Spleen (tissue), 11 donors: ENCODE results near the gene CSMD2. TPM values are rescaled to one million over a fixed set of nuclear protein-coding genes. Genes with fewer than 3 reads are reported as not detected.
A peak's percentile ranks its signal among the peaks of the same experiment; 100 is the strongest.

Source experiments
- DNase-seq: peaks from one replicate; pipeline ENCODE4 v3.0.0-alpha.2; 2020
- H3K27ac ChIP-seq, 8 donors: fragments of 200-600 bp; sonication (generic) in 7 of 8; 1 replicate in 4 of 8; 2 replicates in 4 of 8; pipeline versions ENCODE4 v1.5.0 to v1.8.0; 2016 to 2021; ENCODE audit warnings: inconsistent platforms in 4 of 8, mild to moderate bottlenecking in 4 of 8, moderate library complexity in 1 of 8
- H3K27me3 ChIP-seq, 7 donors: fragments of 200-600 bp; sonication (generic) in 6 of 7; replicated peaks in 1 of 7; 1 replicate in 4 of 7; 2 replicates in 3 of 7; pipeline versions ENCODE4 v1.5.0 to v1.8.0; 2016 to 2021; ENCODE audit warnings: inconsistent platforms in 3 of 7, mild to moderate bottlenecking in 1 of 7
- H3K36me3 ChIP-seq, 6 donors: fragments of 200-600 bp; sonication (generic) in 5 of 6; 1 replicate in 4 of 6; 2 replicates in 2 of 6; pipeline versions ENCODE4 v1.5.0 to v1.8.0; 2016 to 2021; ENCODE audit warnings: inconsistent platforms in 2 of 6
- H3K4me1 ChIP-seq, 6 donors: fragments of 200-600 bp; sonication (generic) in 5 of 6; 1 replicate in 3 of 6; 2 replicates in 3 of 6; pipeline versions ENCODE4 v1.5.0 to v1.8.0; 2016 to 2021; ENCODE audit warnings: inconsistent platforms in 3 of 6
- H3K4me3 ChIP-seq, 8 donors: fragments of 200-600 bp; sonication (generic) in 7 of 8; 1 replicate in 4 of 8; 2 replicates in 4 of 8; pipeline versions ENCODE4 v1.5.0 to v1.8.0; 2016 to 2021; ENCODE audit warnings: inconsistent platforms in 4 of 8, mild to moderate bottlenecking in 4 of 8, moderate library complexity in 2 of 8
- H3K9me3 ChIP-seq, 8 donors: fragments of 200-600 bp; sonication (generic) in 7 of 8; 1 replicate in 4 of 8; 2 replicates in 4 of 8; pipeline versions ENCODE4 v1.5.0 to v1.8.0; 2016 to 2021; ENCODE audit warnings: inconsistent platforms in 4 of 8
- CTCF ChIP-seq, 11 experiments: fragments of 200-600 bp in 7 of 11; fragments of 450-650 bp in 4 of 11; sonication (generic) in 4 of 11; IDR thresholded peaks in 8 of 11; conservative IDR thresholded peaks in 3 of 11; 1 replicate in 7 of 11; 2 replicates in 4 of 11; pipeline versions ENCODE4 v1.4.0 to v1.8.0; 2016 to 2021; ENCODE audit warnings: antibody characterized with exemption in 11 of 11, inconsistent platforms in 4 of 11, mild to moderate bottlenecking in 1 of 11
- POLR2A ChIP-seq, 3 donors: fragments of 450-650 bp; IDR thresholded peaks; one replicate each; pipeline ENCODE4 v1.5.1; 2017; ENCODE audit warnings: antibody characterized with exemption in 3 of 3, mild to moderate bottlenecking in 1 of 3
- POLR2AphosphoS5 ChIP-seq, 3 donors: sonication (generic); formaldehyde crosslinking; IDR thresholded peaks; one replicate each; pipeline ENCODE4 v1.5.1; 2017; ENCODE audit warnings: antibody characterized with exemption in 3 of 3
- WGBS, 5 donors: extraction: QIAGEN DNeasy Blood & Tissue Kit in 3 of 5; methylation state at CpG; one replicate each; pipeline versions ENCODE4 v1.1.5 to v1.1.7; 2013 to 2018; 5-methylcytosine and 5-hydroxymethylcytosine counted together
- intact Hi-C: fragments of 100-400 bp; cut with DNase I; formaldehyde crosslinking; loops from one replicate; pipeline ENCODE4 v1.15.0; 2023; ENCODE audit warnings: low total_unique reads
- polyA plus RNA-seq, 3 donors: library from polyadenylated mRNA; stranded (reverse); fragments of 200-250 nt; gene quantifications; one replicate each; pipeline ENCODE4 v1.2.1, GENCODE V29; 2013
- total RNA-seq, 7 donors: library from RNA; depleted of rRNA in 3 of 7; stranded (reverse); fragments of >200 nt in 3 of 7; fragmentation: NEBNext Ultra II Directional in 4 of 7; extraction: Animal tissue kit (Norgen Biotek cat#: 25700) in 4 of 7; gene quantifications; one replicate each; pipeline versions ENCODE4 v1.1.0 to v1.2.1, GENCODE V29; 2016 to 2021
- donor health status: healthy with polysubstance abuse.
- donor health status: DM: no; HTN: no; CAD: no; lungs with moderate emphysema.
- donor health status: DM: no; HTN: no; CAD: no.
- donor health status: Bipolar disorder and iron deficiency.
- donor health status: healthy.
- donor health status: DM: no; HTN: no; CAD: no.
- donor health status: DM: yes; HTN: yes; CAD: no.

CSMD2 gene
- total and polyA plus RNA-seq, 10 donors: 0.12 to 2.7 (median 0.96) TPM

- no peak overlapping the region for H3K4me3 ChIP-seq
- H3K27me3 ChIP-seq: peaks cover 0 to 22% (median 0%) of the 10 kb centered on the region in 7 donors
- DNase-seq: peak; percentile 86
- no peaks in the 10 kb centered on the region for H3K36me3 ChIP-seq
- H3K27ac ChIP-seq: peak overlapping the region in 7 of 8 donors; percentile 2 to 66 (median 38)
- intact Hi-C loops: no loop called here
- peaks cover 0 to 7% (median 0%) of the 10 kb centered on the region in 6 donors for H3K4me1 ChIP-seq
- TF ChIP-seq POLR2AphosphoS5 (IDR thresholded peaks at IDR 0.05) (peak; percentile 51 to 86 (median 82)), CTCF (IDR thresholded peaks at IDR 0.05 in 8 of 11, conservative IDR thresholded peaks at IDR 0.05 in 3 of 11) (no peak)
- 56 to 70% (median 62%) methylated on average over 10 to 11 of the region's 11 CpGs for WGBS, 5 donors
- no peaks in the 10 kb centered on the region for H3K9me3 ChIP-seq
Measured at GRCh38 chr1:33908324-33908956, 256.6 kb downstream of the CSMD2 start.

- DNase-seq: no peak
- 72 to 79% (median 78%) methylated on average over 1 of the region's 1 CpG for WGBS, 5 donors
- no peaks in the 10 kb centered on the region for H3K9me3 ChIP-seq
- intact Hi-C loops: no loop called here
- no peak overlapping the region for H3K27ac ChIP-seq
- TF ChIP-seq POLR2AphosphoS5 (IDR thresholded peaks at IDR 0.05) (no peak), POLR2A (IDR thresholded peaks at IDR 0.05) (no peak), CTCF (IDR thresholded peaks at IDR 0.05 in 8 of 11, conservative IDR thresholded peaks at IDR 0.05 in 3 of 11) (no peak)
- peaks cover 0 to 18% (median 4%) of the 10 kb centered on the region in 6 donors for H3K4me1 ChIP-seq
- H3K4me3 ChIP-seq: no peak overlapping the region
- H3K27me3 ChIP-seq: no peaks in the 10 kb centered on the region
- no peaks in the 10 kb centered on the region for H3K36me3 ChIP-seq
Measured at GRCh38 chr1:33906156-33906555, 258.9 kb downstream of the CSMD2 start.

- H3K4me3 ChIP-seq: no peak overlapping the region
- no peak overlapping the region for H3K27ac ChIP-seq
- no peak for DNase-seq
- no peaks in the 10 kb centered on the region for H3K36me3 ChIP-seq
- no peak for TF ChIP-seq CTCF (IDR thresholded peaks at IDR 0.05 in 8 of 11, conservative IDR thresholded peaks at IDR 0.05 in 3 of 11)
- H3K9me3 ChIP-seq: no peaks in the 10 kb centered on the region
- intact Hi-C loops: no loop called here
- peaks cover 0 to 5% (median 0%) of the 10 kb centered on the region in 7 donors for H3K27me3 ChIP-seq
- 64 to 76% (median 73%) methylated on average over 3 of the region's 3 CpGs for WGBS, 5 donors
- H3K4me1 ChIP-seq: peaks cover 0 to 18% (median 4%) of the 10 kb centered on the region in 6 donors
Measured at GRCh38 chr1:33905241-33905640, 259.8 kb downstream of the CSMD2 start.

- DNase-seq: no peak
- Histone ChIP-seq H3K9me3 (no peaks in the 10 kb centered on the region), H3K36me3 (no peaks in the 10 kb centered on the region), H3K4me1 (peaks cover 0 to 13% (median 4%) of the 10 kb centered on the region in 6 donors), H3K27me3 (peaks cover 0 to 5% (median 0%) of the 10 kb centered on the region in 7 donors), H3K4me3 (no peak overlapping the region), H3K27ac (no peak overlapping the region)
- intact Hi-C loops: no loop called here
- 26 to 38% (median 27%) methylated on average over 2 of the region's 2 CpGs for WGBS, 5 donors
- TF ChIP-seq POLR2AphosphoS5 (IDR thresholded peaks at IDR 0.05) (no peak), POLR2A (IDR thresholded peaks at IDR 0.05) (no peak)
Measured at GRCh38 chr1:33903210-33903589, 261.8 kb downstream of the CSMD2 start.
